PC-3 (cell line): ENCODE measurements around the gene DISC1. TPM values are rescaled to one million over a fixed set of nuclear protein-coding genes. Genes with fewer than 3 reads are reported as not detected.

Experiments
- ATAC-seq: fragments of 200-7000 bp; cut with Tn5 transposase; 2 replicates; pipeline ENCODE4 v1.9.1; 2020; ENCODE audit warnings: mild to moderate bottlenecking, moderate library complexity
- BruUV-seq: library from RNA; stranded (reverse); fragments of 400-500 nt; replicated peaks from 2 replicates; lab custom pipeline; 2021; lab: Mats Ljungman, UMichigan
- CTCF ChIA-PET: fragments of 300-600 bp; sonication (Branson Sonifier 250); formaldehyde crosslinking; loops from one replicate; lab custom pipeline; 2022; ENCODE audit warnings: antibody characterized with exemption; lab: Charles Lee
- POLR2A ChIA-PET: fragments of 300-600 bp; sonication (Branson Sonifier 250); formaldehyde crosslinking; loops from one replicate; lab custom pipeline; 2022; ENCODE audit warnings: antibody characterized with exemption; ENCODE audit not compliant: unreplicated experiment; lab: Charles Lee
- DNase-seq: peaks from one replicate; pipeline ENCODE4 v3.0.0-alpha.2; 2015
- H2AFZ ChIP-seq: fragments of 300-600 bp; sonication (generic); 2 replicates; pipeline ENCODE4 v1.6.0; 2016; ENCODE audit warnings: antibody characterized with exemption, low read length
- H3F3A ChIP-seq: fragments of 300-600 bp; sonication (generic); one replicate; pipeline ENCODE4 v1.6.0; 2017; ENCODE audit warnings: antibody characterized with exemption, low read length, control low read depth, mild to moderate bottlenecking; ENCODE audit not compliant: unreplicated experiment
- H3K27ac ChIP-seq: fragments of 300-600 bp; sonication (generic); 2 replicates; pipeline ENCODE4 v1.5.1; 2016; ENCODE audit warnings: mild to moderate bottlenecking, low read length
- H3K27me3 ChIP-seq: fragments of 300-600 bp; sonication (generic); 2 replicates; pipeline ENCODE4 v1.6.1; 2016; ENCODE audit warnings: low read length, mixed read lengths
- H3K36me3 ChIP-seq: fragments of 300-600 bp; sonication (generic); 2 replicates; pipeline ENCODE4 v1.6.1; 2016; ENCODE audit warnings: low read depth, mixed run types, low read length, mixed read lengths
- H3K4me1 ChIP-seq: fragments of 300-600 bp; sonication (generic); 2 replicates; pipeline ENCODE4 v1.5.1; 2016; ENCODE audit warnings: low read length; ENCODE audit not compliant: insufficient read depth
- H3K4me2 ChIP-seq: fragments of 300-600 bp; sonication (generic); 2 replicates; pipeline ENCODE4 v1.6.0; 2016; ENCODE audit warnings: low read length
- H3K4me3 ChIP-seq: fragments of 300-600 bp; sonication (generic); 2 replicates; pipeline ENCODE4 v1.5.1; 2016; ENCODE audit warnings: mild to moderate bottlenecking, low read length, mixed read lengths
- H3K79me2 ChIP-seq: fragments of 300-600 bp; sonication (generic); 2 replicates; pipeline ENCODE4 v1.6.1; 2017; ENCODE audit warnings: low read length, mixed read lengths
- H3K9ac ChIP-seq: fragments of 300-600 bp; sonication (generic); 2 replicates; pipeline ENCODE4 v1.6.0; 2016; ENCODE audit warnings: mild to moderate bottlenecking, low read length
- H3K9me2 ChIP-seq: fragments of 300-600 bp; sonication (generic); replicated peaks from 2 replicates; pipeline ENCODE4 v1.6.1; 2016; ENCODE audit warnings: mixed run types, low read length, mixed read lengths
- H3K9me3 ChIP-seq: fragments of 300-600 bp; sonication (generic); 2 replicates; pipeline ENCODE4 v1.6.1; 2016; ENCODE audit warnings: low read length, mixed read lengths
- H4K20me1 ChIP-seq: fragments of 300-600 bp; sonication (generic); 2 replicates; pipeline ENCODE4 v1.6.1; 2016; ENCODE audit warnings: low read length, mixed read lengths
- CTCF ChIP-seq: fragments of 300-600 bp; sonication (generic); conservative IDR thresholded peaks from 2 replicates; pipeline ENCODE4 v1.5.1; 2017; ENCODE audit warnings: antibody characterized with exemption, low read depth, mild to moderate bottlenecking, low read length
- EZH2 ChIP-seq: fragments of 300-600 bp; sonication (generic); IDR thresholded peaks from one replicate; pipeline ENCODE4 v1.6.1; 2017; ENCODE audit warnings: antibody characterized with exemption, mild to moderate bottlenecking, low read length; ENCODE audit not compliant: unreplicated experiment
- EZH2phosphoT487 ChIP-seq: fragments of 300-600 bp; sonication (generic); IDR thresholded peaks from 2 replicates; pipeline ENCODE4 v1.6.1; 2018; ENCODE audit warnings: mild to moderate bottlenecking, antibody characterized with exemption, low read length, borderline replicate concordance
- intact Hi-C: fragments of 100-400 bp; cut with micrococcal nuclease; formaldehyde crosslinking; loops from 2 replicates; pipeline ENCODE4 v1.9.0; 2023
- total RNA-seq: library from RNA; depleted of rRNA; stranded (reverse); fragments of >200 nt; gene quantifications from 2 replicates; pipeline ENCODE4 v1.2.3, GENCODE V29; 2014

DISC1 gene
- total RNA-seq, 1 experiment from 2014 or later, result 3.4 TPM

GRCh38 chr1:231890791-231891190 lies 264.2 kb downstream of the DISC1 start:
- Histone ChIP-seq H3K36me3 (no peaks in the 10 kb centered on the region), H4K20me1 (no peaks in the 10 kb centered on the region), H3K4me3 (no peak overlapping the region), H3K4me2 (no peak overlapping the region), H3K79me2 (no peaks in the 10 kb centered on the region), H3K27ac (no peak overlapping the region), H3F3A (no peaks in the 10 kb centered on the region), H3K27me3 (no peaks in the 10 kb centered on the region), H3K4me1 (no peaks in the 10 kb centered on the region), H3K9me3 (no peaks in the 10 kb centered on the region), H3K9ac (no peak overlapping the region), H3K9me2 (no peaks in the 10 kb centered on the region), H2AFZ (no peak overlapping the region)
- no peak for DNase-seq
- no TSS peak for BruUV-seq
- CTCF ChIA-PET, result no interaction called here
- intact Hi-C loops, result no loop called here
- POLR2A ChIA-PET, result no interaction called here
- no peak for TF ChIP-seq EZH2
- TF ChIP-seq EZH2phosphoT487, result no peak
- TF ChIP-seq CTCF, result no peak
- ATAC-seq, result no peak

- H3K79me2 ChIP-seq, result no peaks in the 10 kb centered on the region
- no peaks in the 10 kb centered on the region for H4K20me1 ChIP-seq
- H3K27me3 ChIP-seq, result no peaks in the 10 kb centered on the region
- no peaks in the 10 kb centered on the region for H3K4me1 ChIP-seq
- no peak overlapping the region for H2AFZ ChIP-seq
- DNase-seq (no peak), ATAC-seq (no peak)
- no peaks in the 10 kb centered on the region for H3K9me2 ChIP-seq
- no peaks in the 10 kb centered on the region for H3K36me3 ChIP-seq
- intact Hi-C loops, result no loop called here
- no peaks in the 10 kb centered on the region for H3F3A ChIP-seq
- ChIA-PET POLR2A (no interaction called here), CTCF (no interaction called here)
- H3K9ac ChIP-seq, result no peak overlapping the region
- no TSS peak for BruUV-seq
- no peak overlapping the region for H3K4me3 ChIP-seq
- no peaks in the 10 kb centered on the region for H3K9me3 ChIP-seq
- H3K27ac ChIP-seq, result no peak overlapping the region
- TF ChIP-seq CTCF, result no peak
- H3K4me2 ChIP-seq, result no peak overlapping the region
These were observed 267.0 kb downstream of the DISC1 start for GRCh38 chr1:231893400-231894102.

- Histone ChIP-seq H3K4me2 (no peak overlapping the region), H3K9me2 (no peaks in the 10 kb centered on the region), H3K27me3 (no peaks in the 10 kb centered on the region), H3K36me3 (no peaks in the 10 kb centered on the region), H3F3A (no peaks in the 10 kb centered on the region), H3K9ac (no peak overlapping the region), H4K20me1 (no peaks in the 10 kb centered on the region), H3K9me3 (no peaks in the 10 kb centered on the region), H3K4me1 (no peaks in the 10 kb centered on the region), H2AFZ (no peak overlapping the region), H3K79me2 (no peaks in the 10 kb centered on the region), H3K27ac (no peak overlapping the region), H3K4me3 (no peak overlapping the region)
- intact Hi-C loops, result no loop called here
- DNase-seq, result no peak
- TF ChIP-seq EZH2phosphoT487 (no peak), EZH2 (no peak), CTCF (no peak)
- ChIA-PET POLR2A (no interaction called here), CTCF (no interaction called here)
- ATAC-seq, result no peak
- BruUV-seq, result no TSS peak
These were observed 270.2 kb downstream of the DISC1 start for GRCh38 chr1:231896806-231897205.
